GM06990 (cell line): ENCODE measurements around the gene PRKRA.

Experiments used
- DNase-seq: peaks from one replicate; pipeline ENCODE4 v3.0.0-alpha.2; 2011; ENCODE audit not compliant: insufficient read length; ENCODE audit errors: extremely low read depth
- H3K27me3 ChIP-seq: replicated peaks from 2 replicates; pipeline ENCODE4 v1.6.0; 2011; ENCODE audit warnings: low read length; ENCODE audit not compliant: control insufficient read depth, insufficient read depth
- H3K36me3 ChIP-seq: 2 replicates; pipeline ENCODE4 v1.5.1; 2011; ENCODE audit warnings: low read length; ENCODE audit not compliant: control insufficient read depth, insufficient read depth
- H3K4me3 ChIP-seq: replicated peaks from 2 replicates; pipeline ENCODE4 v1.5.1; 2011; ENCODE audit warnings: low read depth, mild to moderate bottlenecking, control low read depth, low read length
- CTCF ChIP-seq: IDR thresholded peaks from 2 replicates; pipeline ENCODE4 v1.5.1; 2011; ENCODE audit warnings: low read length, control low read depth, mild to moderate bottlenecking, inconsistent platforms; ENCODE audit not compliant: insufficient read depth, poor library complexity, severe bottlenecking

PRKRA gene

GRCh38 chr2:178485356-178485755 lies 34.4 kb upstream of the PRKRA start:
- Histone ChIP-seq H3K36me3 (peaks cover 2% of the 10 kb centered on the region), H3K4me3 (no peak overlapping the region), H3K27me3 (no peaks in the 10 kb centered on the region)
- DNase-seq = no peak
- no peak for TF ChIP-seq CTCF

- no peaks in the 10 kb centered on the region for H3K27me3 ChIP-seq
- DNase-seq = no peak
- TF ChIP-seq CTCF = no peak
- H3K36me3 ChIP-seq = peaks cover 2% of the 10 kb centered on the region; the same call in 1 of the 2 replicates
- no peak overlapping the region for H3K4me3 ChIP-seq
Measured at GRCh38 chr2:178484245-178485041, 33.5 kb upstream of the PRKRA start.

GRCh38 chr2:178482437-178482836 lies 31.5 kb upstream of the PRKRA start:
- DNase-seq = peak; percentile 45
- peak overlapping the region; percentile 43 for H3K4me3 ChIP-seq
- TF ChIP-seq CTCF = no peak
- no peaks in the 10 kb centered on the region for H3K27me3 ChIP-seq
- peaks cover 2% of the 10 kb centered on the region; the same call in 1 of the 2 replicates for H3K36me3 ChIP-seq

GRCh38 chr2:178480227-178481181 lies 29.5 kb upstream of the PRKRA start, which contains the start of gene PLEKHA3:
Gene PLEKHA3, plus strand, starts transcription at chr2:178480457. Its CDS starts 413 bp downstream, at chr2:178480870.
- H3K27me3 ChIP-seq = no peaks in the 10 kb centered on the region
- H3K36me3 ChIP-seq = no peaks in the 10 kb centered on the region
- TF ChIP-seq CTCF = no peak
- DNase-seq = peak; percentile 91
- peak within 1 kb of the TSS; percentile 92 for H3K4me3 ChIP-seq

GRCh38 chr2:178479758-178480226 lies 28.8 kb upstream of the PRKRA start:
- peak overlapping the region; percentile 92 for H3K4me3 ChIP-seq
- TF ChIP-seq CTCF = no peak
- no peaks in the 10 kb centered on the region for H3K36me3 ChIP-seq
- no peaks in the 10 kb centered on the region for H3K27me3 ChIP-seq
- DNase-seq = no peak
